NCI-H526 (cell line): ENCODE data around the gene CUX1.
"Not testable (repeated sequence)": the region's sequence is repeated elsewhere in the genome, so short reads cannot be mapped to it uniquely, and the experiment has no call there.

Experiments used
- DNase-seq, 2 experiments: peaks; one replicate each; lab custom pipeline; 2025; lab: John Stamatoyannopoulos, UW

Gene CUX1

GRCh38 chr7:101817471-101818286 is at the start of gene CUX1:
Gene CUX1, plus strand, starts transcription at chr7:101817626. Its CDS starts 14 bp downstream, at chr7:101817640.
- DNase-seq, result peak in 1 of 2 experiments; percentile 78

GRCh38 chr7:101768280-101768679 is 49.1 kb upstream of the CUX1 start:
- DNase-seq, result no peak

GRCh38 chr7:101770466-101770865 is 47.0 kb upstream of the CUX1 start:
- DNase-seq, result no peak

- no peak for DNase-seq
These were observed 44.8 kb upstream of the CUX1 start for GRCh38 chr7:101772508-101773211.

GRCh38 chr7:101775181-101775580 is 42.2 kb upstream of the CUX1 start:
- DNase-seq, result no peak

GRCh38 chr7:101778026-101778580 is 39.3 kb upstream of the CUX1 start:
- no peak for DNase-seq

- DNase-seq, result no peak
These were observed 38.2 kb upstream of the CUX1 start for GRCh38 chr7:101779267-101779666.

GRCh38 chr7:101780281-101780680 is 37.1 kb upstream of the CUX1 start:
- no peak for DNase-seq

GRCh38 chr7:101781439-101781838 is 36.0 kb upstream of the CUX1 start:
- DNase-seq, result no peak

GRCh38 chr7:101782476-101782875 is 35.0 kb upstream of the CUX1 start:
- no peak for DNase-seq

- DNase-seq, result no peak
These were observed 34.5 kb upstream of the CUX1 start for GRCh38 chr7:101782896-101783295.

- DNase-seq, result no peak
These were observed 33.8 kb upstream of the CUX1 start for GRCh38 chr7:101783381-101784181.

- DNase-seq, result peak; percentile 55 to 74
These were observed 32.9 kb upstream of the CUX1 start for GRCh38 chr7:101784292-101785127.

GRCh38 chr7:101787864-101788263 is 29.6 kb upstream of the CUX1 start:
- DNase-seq, result no peak

GRCh38 chr7:101788517-101788916 is 28.9 kb upstream of the CUX1 start:
- no peak for DNase-seq

GRCh38 chr7:101790566-101791293 is 26.7 kb upstream of the CUX1 start:
- no peak for DNase-seq

GRCh38 chr7:101792051-101792681 is 25.3 kb upstream of the CUX1 start:
- DNase-seq, result no peak

- not testable (repeated sequence) for DNase-seq
These were observed 24.7 kb upstream of the CUX1 start for GRCh38 chr7:101792682-101793071.

GRCh38 chr7:101795461-101795860 is 22.0 kb upstream of the CUX1 start:
- DNase-seq, result no peak

- not testable (repeated sequence) for DNase-seq
These were observed 19.3 kb upstream of the CUX1 start for GRCh38 chr7:101798173-101798572.
